Activated T-helper 1 cell treated with anti-CD3 and anti-CD28 coated beads, Interleukin-12 subunit alpha, Interleukin-12 subunit beta, Interleukin-2, Interleukin-4 antibody, amounts not matched to agents 30 ng/mL and 10 ng/mL and 1 ng/mL, durations not matched to agents 14 hours and 24 hours and 36 hours (primary cell): ENCODE results near the gene ZP1. TPM values are rescaled to one million over a fixed set of nuclear protein-coding genes. Genes with fewer than 3 reads are reported as not detected.

Source experiments
- DNase-seq: peaks from one replicate; pipeline ENCODE4 v3.0.0; 2021; ENCODE audit warnings: low spot score
- H3K27ac Mint-ChIP-seq: one replicate; pipeline ENCODE4 v1.8.0; 2021; ENCODE audit warnings: mild to moderate bottlenecking, mixed read lengths
- H3K27me3 Mint-ChIP-seq: one replicate; pipeline ENCODE4 v1.8.0; 2022; ENCODE audit warnings: mild to moderate bottlenecking, moderate library complexity, mixed read lengths; ENCODE audit not compliant: insufficient read depth
- H3K36me3 Mint-ChIP-seq: one replicate; pipeline ENCODE4 v1.8.0; 2021; ENCODE audit warnings: low read depth, mixed read lengths
- H3K4me1 Mint-ChIP-seq: one replicate; pipeline ENCODE4 v1.8.0; 2021; ENCODE audit warnings: low read depth, mixed read lengths
- H3K4me3 Mint-ChIP-seq: one replicate; pipeline ENCODE4 v1.8.0; 2021; ENCODE audit warnings: mild to moderate bottlenecking, moderate library complexity, mixed read lengths
- H3K9me3 Mint-ChIP-seq: one replicate; pipeline ENCODE4 v1.8.0; 2021; ENCODE audit warnings: mixed read lengths
- intact Hi-C: fragments of 100-400 bp; cut with micrococcal nuclease; formaldehyde crosslinking; loops from one replicate; pipeline ENCODE4 v1.15.1; 2024
- total RNA-seq: library from RNA; stranded (reverse); gene quantifications from 2 replicates; pipeline ENCODE4 v1.2.3, GENCODE V29; 2022

Gene ZP1
- total RNA-seq, 1 donor from 2014 or later, result not detected

- no peak overlapping the region for H3K27ac Mint-ChIP-seq
- H3K4me3 Mint-ChIP-seq, result no peak overlapping the region
- no peaks in the 10 kb centered on the region for H3K9me3 Mint-ChIP-seq
- H3K36me3 Mint-ChIP-seq, result peaks cover 33% of the 10 kb centered on the region
- peaks cover 12% of the 10 kb centered on the region for H3K4me1 Mint-ChIP-seq
- H3K27me3 Mint-ChIP-seq, result no peaks in the 10 kb centered on the region
- DNase-seq, result no peak
- intact Hi-C loops, result loop anchor here (1.0 kb wide), 2 partner anchors 56 to 112 kb away; no protein-coding TSS in a partner anchor
These were observed 20.2 kb downstream of the ZP1 start for GRCh38 chr11:60887556-60887955.

- no peak for DNase-seq
- H3K27me3 Mint-ChIP-seq, result no peaks in the 10 kb centered on the region
- H3K27ac Mint-ChIP-seq, result no peak overlapping the region
- H3K36me3 Mint-ChIP-seq, result peaks cover 42% of the 10 kb centered on the region
- no peak overlapping the region for H3K4me3 Mint-ChIP-seq
- peaks cover 16% of the 10 kb centered on the region for H3K4me1 Mint-ChIP-seq
- intact Hi-C loops, result no loop called here
- no peaks in the 10 kb centered on the region for H3K9me3 Mint-ChIP-seq
These were observed 22.5 kb downstream of the ZP1 start for GRCh38 chr11:60889869-60890311.

- Mint-ChIP-seq H3K9me3 (no peaks in the 10 kb centered on the region), H3K27ac (no peak overlapping the region), H3K4me1 (peaks cover 16% of the 10 kb centered on the region), H3K27me3 (no peaks in the 10 kb centered on the region), H3K4me3 (no peak overlapping the region), H3K36me3 (peaks cover 46% of the 10 kb centered on the region)
- no peak for DNase-seq
- intact Hi-C loops, result no loop called here
These were observed 23.4 kb downstream of the ZP1 start for GRCh38 chr11:60890696-60891095.

- H3K4me1 Mint-ChIP-seq, result peaks cover 16% of the 10 kb centered on the region
- no peak overlapping the region for H3K4me3 Mint-ChIP-seq
- no peaks in the 10 kb centered on the region for H3K27me3 Mint-ChIP-seq
- peaks cover 49% of the 10 kb centered on the region for H3K36me3 Mint-ChIP-seq
- H3K27ac Mint-ChIP-seq, result no peak overlapping the region
- intact Hi-C loops, result no loop called here
- no peak for DNase-seq
- no peaks in the 10 kb centered on the region for H3K9me3 Mint-ChIP-seq
These were observed 23.9 kb downstream of the ZP1 start for GRCh38 chr11:60891103-60891741.

- no peaks in the 10 kb centered on the region for H3K27me3 Mint-ChIP-seq
- DNase-seq, result no peak
- no peak overlapping the region for H3K27ac Mint-ChIP-seq
- peaks cover 55% of the 10 kb centered on the region for H3K36me3 Mint-ChIP-seq
- peaks cover 8% of the 10 kb centered on the region for H3K4me1 Mint-ChIP-seq
- no peak overlapping the region for H3K4me3 Mint-ChIP-seq
- no peaks in the 10 kb centered on the region for H3K9me3 Mint-ChIP-seq
- intact Hi-C loops, result no loop called here
These were observed 28.3 kb downstream of the ZP1 start for GRCh38 chr11:60895687-60896086.

- Mint-ChIP-seq H3K9me3 (no peaks in the 10 kb centered on the region), H3K27me3 (no peaks in the 10 kb centered on the region), H3K4me1 (peaks cover 5% of the 10 kb centered on the region), H3K4me3 (no peak overlapping the region), H3K36me3 (peaks cover 56% of the 10 kb centered on the region), H3K27ac (no peak overlapping the region)
- intact Hi-C loops, result no loop called here
- DNase-seq, result no peak
These were observed 30.2 kb downstream of the ZP1 start for GRCh38 chr11:60897496-60897895.

- peak overlapping the region; percentile 12 for H3K27ac Mint-ChIP-seq
- H3K4me3 Mint-ChIP-seq, result no peak overlapping the region
- no peak for DNase-seq
- intact Hi-C loops, result loop anchor here (1.0 kb wide), 2 partner anchors 57 to 68 kb away; partner anchors contain the start of gene CCDC86
- no peaks in the 10 kb centered on the region for H3K9me3 Mint-ChIP-seq
- peaks cover 62% of the 10 kb centered on the region for H3K36me3 Mint-ChIP-seq
- no peaks in the 10 kb centered on the region for H3K27me3 Mint-ChIP-seq
- peaks cover 10% of the 10 kb centered on the region for H3K4me1 Mint-ChIP-seq
These were observed 31.9 kb downstream of the ZP1 start for GRCh38 chr11:60899046-60899936.

- no peaks in the 10 kb centered on the region for H3K9me3 Mint-ChIP-seq
- H3K27me3 Mint-ChIP-seq, result no peaks in the 10 kb centered on the region
- H3K27ac Mint-ChIP-seq, result no peak overlapping the region
These were observed 32.6 kb downstream of the ZP1 start for GRCh38 chr11:60899977-60900376.

GRCh38 chr11:60900673-60901404 lies 33.5 kb downstream of the ZP1 start:
- intact Hi-C loops, result no loop called here
- no peaks in the 10 kb centered on the region for H3K9me3 Mint-ChIP-seq
- H3K27ac Mint-ChIP-seq, result no peak overlapping the region
- H3K4me3 Mint-ChIP-seq, result no peak overlapping the region
- DNase-seq, result no peak
- H3K27me3 Mint-ChIP-seq, result no peaks in the 10 kb centered on the region
- peaks cover 54% of the 10 kb centered on the region for H3K36me3 Mint-ChIP-seq
- peaks cover 24% of the 10 kb centered on the region for H3K4me1 Mint-ChIP-seq

More at GRCh38 chr11:60899977-60900376, 32.6 kb downstream of the ZP1 start:
- intact Hi-C loops, result loop anchor here (1.0 kb wide), 2 partner anchors 58 to 69 kb away; partner anchors contain the start of gene CCDC86
- Mint-ChIP-seq H3K4me3 (no peak overlapping the region), H3K36me3 (peaks cover 60% of the 10 kb centered on the region), H3K4me1 (peaks cover 17% of the 10 kb centered on the region)
- DNase-seq, result no peak

- peak overlapping the region; percentile 40 for H3K4me3 Mint-ChIP-seq
- no peaks in the 10 kb centered on the region for H3K27me3 Mint-ChIP-seq
- DNase-seq, result no peak
- H3K9me3 Mint-ChIP-seq, result no peaks in the 10 kb centered on the region
- no peak overlapping the region for H3K27ac Mint-ChIP-seq
- H3K4me1 Mint-ChIP-seq, result peaks cover 32% of the 10 kb centered on the region
- H3K36me3 Mint-ChIP-seq, result peaks cover 41% of the 10 kb centered on the region
- intact Hi-C loops, result no loop called here
These were observed 35.3 kb downstream of the ZP1 start for GRCh38 chr11:60902625-60903024.

- H3K4me1 Mint-ChIP-seq, result peaks cover 32% of the 10 kb centered on the region
- no peaks in the 10 kb centered on the region for H3K9me3 Mint-ChIP-seq
- peaks cover 30% of the 10 kb centered on the region for H3K36me3 Mint-ChIP-seq
- peak overlapping the region; percentile 90 for H3K4me3 Mint-ChIP-seq
- H3K27me3 Mint-ChIP-seq, result peaks cover 8% of the 10 kb centered on the region
- peak overlapping the region; percentile 90 for H3K27ac Mint-ChIP-seq
- no peak for DNase-seq
- intact Hi-C loops, result no loop called here
These were observed 37.7 kb downstream of the ZP1 start for GRCh38 chr11:60905047-60905446.

- no peak for DNase-seq
- intact Hi-C loops, result loop anchor here (1.0 to 2.0 kb wide), 6 partner anchors 10 to 525 kb away; partner anchors contain the start of genes DDB1, SDHAF2, TKFC and VPS37C
- no peaks in the 10 kb centered on the region for H3K9me3 Mint-ChIP-seq
- peaks cover 26% of the 10 kb centered on the region for H3K36me3 Mint-ChIP-seq
- H3K27me3 Mint-ChIP-seq, result peaks cover 11% of the 10 kb centered on the region
- peak overlapping the region; percentile 90 for H3K4me3 Mint-ChIP-seq
- H3K27ac Mint-ChIP-seq, result peak overlapping the region; percentile 90
- peaks cover 33% of the 10 kb centered on the region for H3K4me1 Mint-ChIP-seq
These were observed 38.3 kb downstream of the ZP1 start for GRCh38 chr11:60905551-60906113.
